BE2C (cell line): ENCODE data around the gene ZNF644.

Source experiments
- DNase-seq: peaks from one replicate; pipeline ENCODE4 v3.0.0-alpha.2; 2020
- H3K27me3 ChIP-seq: fragments of 250-450 bp; sonication (Bioruptor Pico); 2 replicates; pipeline ENCODE4 v1.5.1; 2020; ENCODE audit warnings: mild to moderate bottlenecking
- H3K36me3 ChIP-seq: fragments of 250-450 bp; sonication (Bioruptor Pico); 2 replicates; pipeline ENCODE4 v1.5.1; 2020; ENCODE audit warnings: mild to moderate bottlenecking
- H3K4me1 ChIP-seq: fragments of 250-450 bp; sonication (Bioruptor Pico); 2 replicates; pipeline ENCODE4 v1.5.1; 2020
- H3K4me3 ChIP-seq: 2 replicates; pipeline ENCODE4 v1.5.1; 2011; ENCODE audit warnings: low read depth, low read length
- H3K9me3 ChIP-seq: fragments of 250-450 bp; sonication (Bioruptor Pico); 2 replicates; pipeline ENCODE4 v1.5.1; 2020
- CTCF ChIP-seq: IDR thresholded peaks from 2 replicates; pipeline ENCODE4 v1.5.1; 2012; ENCODE audit warnings: mild to moderate bottlenecking, low read depth, low read length

The ZNF644 gene

GRCh38 chr1:91007827-91008226 lies 14.0 kb downstream of the ZNF644 start:
- Histone ChIP-seq H3K9me3 (no peaks in the 10 kb centered on the region), H3K4me1 (no peaks in the 10 kb centered on the region), H3K27me3 (no peaks in the 10 kb centered on the region), H3K36me3 (no peaks in the 10 kb centered on the region), H3K4me3 (no peak overlapping the region)
- TF ChIP-seq CTCF = no peak
- no peak for DNase-seq

- TF ChIP-seq CTCF = no peak
- Histone ChIP-seq H3K4me3 (no peak overlapping the region), H3K4me1 (no peaks in the 10 kb centered on the region), H3K27me3 (no peaks in the 10 kb centered on the region), H3K9me3 (no peaks in the 10 kb centered on the region), H3K36me3 (no peaks in the 10 kb centered on the region)
- DNase-seq = no peak
Observed at GRCh38 chr1:91007092-91007491, 14.7 kb downstream of the ZNF644 start.

- H3K4me1 ChIP-seq = no peaks in the 10 kb centered on the region
- H3K9me3 ChIP-seq = no peaks in the 10 kb centered on the region
- TF ChIP-seq CTCF = no peak
- no peak overlapping the region for H3K4me3 ChIP-seq
- H3K27me3 ChIP-seq = no peaks in the 10 kb centered on the region
- no peaks in the 10 kb centered on the region for H3K36me3 ChIP-seq
- DNase-seq = no peak
Observed at GRCh38 chr1:91006113-91006908, 15.5 kb downstream of the ZNF644 start.

- no peaks in the 10 kb centered on the region for H3K4me1 ChIP-seq
- DNase-seq = no peak
- H3K9me3 ChIP-seq = no peaks in the 10 kb centered on the region
- no peaks in the 10 kb centered on the region for H3K36me3 ChIP-seq
- no peak overlapping the region for H3K4me3 ChIP-seq
- H3K27me3 ChIP-seq = no peaks in the 10 kb centered on the region
- TF ChIP-seq CTCF = no peak
Observed at GRCh38 chr1:91005285-91005684, 16.6 kb downstream of the ZNF644 start.

GRCh38 chr1:91004145-91004544 lies 17.7 kb downstream of the ZNF644 start:
- TF ChIP-seq CTCF = no peak
- no peaks in the 10 kb centered on the region for H3K4me1 ChIP-seq
- H3K4me3 ChIP-seq = no peak overlapping the region
- H3K36me3 ChIP-seq = no peaks in the 10 kb centered on the region
- no peaks in the 10 kb centered on the region for H3K9me3 ChIP-seq
- no peak for DNase-seq
- no peaks in the 10 kb centered on the region for H3K27me3 ChIP-seq

GRCh38 chr1:90996742-90997413 lies 25.0 kb downstream of the ZNF644 start:
- no peak for DNase-seq
- TF ChIP-seq CTCF = no peak

More at GRCh38 chr1:90996742-90997413, 25.0 kb downstream of the ZNF644 start:
- H3K4me3 ChIP-seq = no peak overlapping the region
- no peaks in the 10 kb centered on the region for H3K9me3 ChIP-seq
- no peaks in the 10 kb centered on the region for H3K4me1 ChIP-seq
- no peaks in the 10 kb centered on the region for H3K36me3 ChIP-seq
- no peaks in the 10 kb centered on the region for H3K27me3 ChIP-seq
